A549 (cell line): Measurements from ENCODE around the gene TMEM179. TPM values are rescaled to one million over a fixed set of nuclear protein-coding genes. Genes with fewer than 3 reads are reported as not detected.

Source experiments
- ATAC-seq, 2 experiments: fragments of 200-7000 bp in 1 of 2; fragments of >200 bp in 1 of 2; cut with Nextera tagmentation in 1 of 2; cut with Tn5 transposase in 1 of 2; 3 replicates each; pipeline versions ENCODE4 v1.8.0 to v1.9.1; 2018 to 2020; ENCODE audit warnings: mild to moderate bottlenecking in 1 of 2, moderate library complexity in 1 of 2
- CTCF ChIA-PET: fragments of 300-600 bp; sonication (Branson Sonifier 250); formaldehyde crosslinking; extraction: SDS; loops from one replicate; lab custom pipeline; 2021; ENCODE audit warnings: antibody characterized with exemption, inconsistent platforms; lab: Yijun Ruan, JAX
- POLR2A ChIA-PET: fragments of 350-600 bp; formaldehyde crosslinking; extraction: SDS; loops from one replicate; lab custom pipeline; 2021; ENCODE audit warnings: antibody characterized with exemption, inconsistent platforms; lab: Yijun Ruan, JAX
- DNase-seq, 2 experiments: peaks; one replicate each; pipeline versions ENCODE4 v3.0.0 to v3.0.0-alpha.2; 2011 to 2016; ENCODE audit warnings: low read depth in 1 of 2, low spot score in 1 of 2
- FAIRE-seq: peaks from 2 replicates; lab custom pipeline; 2011; peaks lifted over from hg19 to GRCh38; lab: Jason Lieb, UNC
- H3K27ac ChIP-seq, 2 experiments: fragments of >200 bp; sonication (Bioruptor Twin); formaldehyde crosslinking; 3 replicates each; pipeline ENCODE4 v1.5.1; 2016 to 2017
- H3K4me1 ChIP-seq: fragments of >200 bp; sonication (Bioruptor Twin); formaldehyde crosslinking; 3 replicates; pipeline ENCODE4 v1.6.1; 2016
- H3K4me2 ChIP-seq: fragments of >200 bp; sonication (Bioruptor Twin); formaldehyde crosslinking; 3 replicates; pipeline ENCODE4 v1.6.1; 2016
- H3K4me3 ChIP-seq: fragments of >200 bp; sonication (Bioruptor Twin); formaldehyde crosslinking; 3 replicates; pipeline ENCODE4 v1.5.1; 2016
- H3K9me3 ChIP-seq: fragments of >200 bp; sonication (Bioruptor Twin); formaldehyde crosslinking; 3 replicates; pipeline ENCODE4 v1.6.1; 2016
- CBX8 ChIP-seq: fragments of 200-600 bp; sonication (generic); IDR thresholded peaks from 2 replicates; pipeline ENCODE4 v1.6.1; 2016
- CEBPB ChIP-seq, 2 experiments: fragments of >200 bp in 1 of 2; sonication (Bioruptor Twin) in 1 of 2; formaldehyde crosslinking in 1 of 2; IDR thresholded peaks; 2 replicates each; pipeline ENCODE4 v1.6.1; 2012 to 2016
- EHF ChIP-seq: fragments of 250-450 bp; sonication (Bioruptor Pico); IDR thresholded peaks from 2 replicates; pipeline ENCODE4 v1.5.0; 2020; ENCODE audit warnings: mild to moderate bottlenecking
- EP300 ChIP-seq, 2 experiments: fragments of >200 bp; sonication (Bioruptor Twin); formaldehyde crosslinking; IDR thresholded peaks; 2 replicates in 1 of 2; 3 replicates in 1 of 2; pipeline ENCODE4 v1.6.1; 2016 to 2017
- FOSB ChIP-seq: fragments of 250-450 bp; sonication (Bioruptor Pico); IDR thresholded peaks from 2 replicates; pipeline ENCODE4 v1.5.0; 2020; ENCODE audit warnings: mild to moderate bottlenecking, moderate library complexity
- FOSL2 ChIP-seq, 2 experiments: fragments of 450-650 bp in 1 of 2; fragments of >200 bp in 1 of 2; sonication (Bioruptor Twin) in 1 of 2; formaldehyde crosslinking; IDR thresholded peaks; 2 replicates each; pipeline versions ENCODE4 v1.5.0 to v1.6.1; 2016 to 2020; ENCODE audit warnings: mild to moderate bottlenecking in 1 of 2, moderate library complexity in 1 of 2
- FOXS1 ChIP-seq: fragments of 250-450 bp; sonication (Bioruptor Pico); IDR thresholded peaks from 2 replicates; pipeline ENCODE4 v1.5.0; 2020; ENCODE audit warnings: mild to moderate bottlenecking, moderate library complexity
- HOXA7 ChIP-seq: fragments of 250-450 bp; sonication (Bioruptor Pico); IDR thresholded peaks from 2 replicates; pipeline ENCODE4 v1.5.0; 2020; ENCODE audit warnings: mild to moderate bottlenecking, moderate library complexity
- JUN ChIP-seq, 2 experiments: fragments of >200 bp; sonication (Bioruptor Twin); formaldehyde crosslinking; IDR thresholded peaks; 2 replicates in 1 of 2; 3 replicates in 1 of 2; pipeline ENCODE4 v1.6.1; 2016 to 2017
- JUNB ChIP-seq: fragments of >200 bp; sonication (Bioruptor Twin); formaldehyde crosslinking; IDR thresholded peaks from 2 replicates; pipeline ENCODE4 v1.6.1; 2016
- MAX ChIP-seq: IDR thresholded peaks from 2 replicates; pipeline ENCODE4 v1.6.1; 2012
- MAZ ChIP-seq: fragments of 150-350 bp; IDR thresholded peaks from 2 replicates; pipeline ENCODE4 v1.6.1; 2014; ENCODE audit warnings: antibody characterized with exemption, low read depth, low read length, borderline replicate concordance
- NFE2L2 ChIP-seq: fragments of 150-350 bp; conservative IDR thresholded peaks from 2 replicates; pipeline ENCODE4 v1.6.1; 2014; ENCODE audit warnings: low read length
- NPAS2 ChIP-seq: fragments of 250-450 bp; sonication (Bioruptor Pico); IDR thresholded peaks from 2 replicates; pipeline ENCODE4 v1.8.0; 2022; ENCODE audit warnings: mild to moderate bottlenecking, moderate library complexity, borderline replicate concordance
- NR3C1 ChIP-seq: fragments of >200 bp; sonication (Bioruptor Twin); formaldehyde crosslinking; IDR thresholded peaks from 3 replicates; pipeline ENCODE4 v1.6.1; 2017
- PHF8 ChIP-seq: fragments of 200-600 bp; sonication (generic); IDR thresholded peaks from 2 replicates; pipeline ENCODE4 v1.6.1; 2016; ENCODE audit warnings: low read depth, mild to moderate bottlenecking, antibody characterized with exemption, moderate library complexity, borderline replicate concordance
- RAD21 ChIP-seq, 2 experiments: fragments of >200 bp in 1 of 2; sonication (Bioruptor Twin) in 1 of 2; formaldehyde crosslinking in 1 of 2; IDR thresholded peaks in 1 of 2; conservative IDR thresholded peaks in 1 of 2; 2 replicates in 1 of 2; 3 replicates in 1 of 2; pipeline ENCODE4 v1.6.1; 2012 to 2018; ENCODE audit warnings: inconsistent platforms in 1 of 2
- RARB ChIP-seq: fragments of 250-450 bp; sonication (Bioruptor Pico); IDR thresholded peaks from 2 replicates; pipeline ENCODE4 v1.8.0; 2021; ENCODE audit warnings: mild to moderate bottlenecking, moderate library complexity
- REST ChIP-seq: fragments of 200-600 bp; sonication (generic); IDR thresholded peaks from 2 replicates; pipeline ENCODE4 v1.6.1; 2016; ENCODE audit warnings: antibody characterized with exemption, mild to moderate bottlenecking, moderate library complexity
- RFX5 ChIP-seq: fragments of 450-650 bp; IDR thresholded peaks from 2 replicates; pipeline ENCODE4 v1.7.1; 2014; ENCODE audit warnings: antibody characterized with exemption, mild to moderate bottlenecking, moderate library complexity
- RNF2 ChIP-seq: fragments of 200-600 bp; sonication (generic); IDR thresholded peaks from 2 replicates; pipeline ENCODE4 v1.6.1; 2016; ENCODE audit warnings: low read depth, mild to moderate bottlenecking, antibody characterized with exemption, moderate library complexity, borderline replicate concordance
- TFCP2L1 ChIP-seq: fragments of 250-450 bp; sonication (Bioruptor Pico); IDR thresholded peaks from 2 replicates; pipeline ENCODE4 v1.5.0; 2021; ENCODE audit warnings: mild to moderate bottlenecking
- TP53 ChIP-seq: fragments of 250-450 bp; sonication (Bioruptor Pico); IDR thresholded peaks from 2 replicates; pipeline ENCODE4 v1.5.0; 2021; ENCODE audit warnings: mild to moderate bottlenecking, moderate library complexity
- ZC3H11A ChIP-seq: fragments of 450-650 bp; IDR thresholded peaks from 2 replicates; pipeline ENCODE4 v1.6.1; 2014; ENCODE audit warnings: antibody characterized with exemption, mild to moderate bottlenecking
- ZNF302 ChIP-seq: fragments of 250-450 bp; sonication (Bioruptor Pico); IDR thresholded peaks from 2 replicates; pipeline ENCODE4 v1.9.0; 2021; ENCODE audit warnings: inconsistent platforms, mild to moderate bottlenecking, moderate library complexity
- WGBS: methylation state at CpG from one replicate; pipeline ENCODE4 v1.1.6; 2017; ENCODE audit errors: missing lambda C conversion rate; 5-methylcytosine and 5-hydroxymethylcytosine counted together
- polyA plus RNA-seq, 4 experiments: library from polyadenylated mRNA; depleted of rRNA in 3 of 4; stranded (reverse); fragments of >200 nt; fragmentation: RNase III in 1 of 4; extraction: RNeasy Plus Mini Kit Qiagen cat#74134 plus additional on column Dnase treatment in 1 of 4; gene quantifications; 2 replicates in 3 of 4; 3 replicates in 1 of 4; pipeline ENCODE4 v1.2.3, GENCODE V29; 2011 to 2017
- TF ChIP-seq, protein P1 (sequence below): fragments of >200 bp; sonication (Bioruptor Twin); formaldehyde crosslinking; IDR thresholded peaks from 3 replicates; pipeline ENCODE4 v1.5.1; 2016
- TF ChIP-seq, protein P2 (sequence below): IDR thresholded peaks from 2 replicates; pipeline ENCODE4 v1.6.1; 2012

The TMEM179 gene
- polyA plus RNA-seq, 2 of the 4 experiments (the other 2 are of a cell fraction), result 0.63 TPM; not detected in 1

DNA sequence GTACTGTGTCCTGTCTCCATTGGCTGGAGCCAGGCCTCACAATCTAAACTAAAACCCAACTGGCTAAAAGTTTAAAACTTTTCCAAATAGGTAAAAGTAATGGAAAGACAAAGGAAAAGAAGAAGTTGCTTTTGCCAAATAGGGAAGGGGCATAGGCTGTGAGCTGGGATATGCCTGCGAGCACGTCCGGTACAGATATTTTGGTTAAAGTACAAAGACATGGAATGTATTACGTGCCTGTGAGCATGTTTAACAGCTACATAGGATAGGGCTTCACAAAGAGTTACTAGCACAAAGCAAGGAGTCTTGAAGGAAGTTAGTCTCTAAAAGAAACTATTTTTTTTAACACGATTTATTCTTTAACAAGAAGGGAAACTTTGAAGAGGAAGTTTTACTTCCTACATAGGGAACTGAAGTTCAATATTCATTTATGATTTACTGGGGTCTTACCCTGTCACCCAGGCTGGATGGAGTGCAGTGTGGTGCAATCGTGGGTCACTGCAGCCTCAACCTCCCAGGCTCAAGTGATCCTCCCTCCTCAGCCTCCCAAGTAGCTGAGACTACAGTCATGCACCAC lies 43.0 kb upstream of the TMEM179 start:
- Histone ChIP-seq H3K4me3 (no peak overlapping the region), H3K27ac (no peak overlapping the region), H3K4me1 (peaks cover 5% of the 10 kb centered on the region; the same call in 2 of the 3 replicates), H3K4me2 (no peak overlapping the region), H3K9me3 (peaks cover 11% of the 10 kb centered on the region; the same call in 2 of the 3 replicates)
- FAIRE-seq (no peak), DNase-seq (no peak), ATAC-seq (no peak)
- 68% methylated on average over 6 of the region's 6 CpGs for WGBS
- ChIA-PET CTCF (interaction anchor here (1.4 to 2.9 kb wide), 4 partner anchors 18 to 553 kb away, joined by 4 to 15 read pairs (median 6); no protein-coding TSS in a partner anchor), POLR2A (no interaction called here)
- no peak for TF ChIP-seq RARB (CRISPR knock-in tag)
- no peak for TF ChIP-seq EP300 (IDR thresholded peaks at IDR 0.05)
- TF ChIP-seq RNF2, result no peak
- no peak for TF ChIP-seq JUN (IDR thresholded peaks at IDR 0.05)
- TF ChIP-seq NR3C1, result no peak
- TF ChIP-seq FOSL2 (IDR thresholded peaks at IDR 0.05), result no peak
- TF ChIP-seq FOSL2 (CRISPR knock-in tag; IDR thresholded peaks at IDR 0.05), result no peak
- TF ChIP-seq REST, result no peak
- TF ChIP-seq RAD21 (conservative IDR thresholded peaks at IDR 0.05 in 1 of 2, IDR thresholded peaks at IDR 0.05 in 1 of 2), result no peak
- TF ChIP-seq, protein P1, sequence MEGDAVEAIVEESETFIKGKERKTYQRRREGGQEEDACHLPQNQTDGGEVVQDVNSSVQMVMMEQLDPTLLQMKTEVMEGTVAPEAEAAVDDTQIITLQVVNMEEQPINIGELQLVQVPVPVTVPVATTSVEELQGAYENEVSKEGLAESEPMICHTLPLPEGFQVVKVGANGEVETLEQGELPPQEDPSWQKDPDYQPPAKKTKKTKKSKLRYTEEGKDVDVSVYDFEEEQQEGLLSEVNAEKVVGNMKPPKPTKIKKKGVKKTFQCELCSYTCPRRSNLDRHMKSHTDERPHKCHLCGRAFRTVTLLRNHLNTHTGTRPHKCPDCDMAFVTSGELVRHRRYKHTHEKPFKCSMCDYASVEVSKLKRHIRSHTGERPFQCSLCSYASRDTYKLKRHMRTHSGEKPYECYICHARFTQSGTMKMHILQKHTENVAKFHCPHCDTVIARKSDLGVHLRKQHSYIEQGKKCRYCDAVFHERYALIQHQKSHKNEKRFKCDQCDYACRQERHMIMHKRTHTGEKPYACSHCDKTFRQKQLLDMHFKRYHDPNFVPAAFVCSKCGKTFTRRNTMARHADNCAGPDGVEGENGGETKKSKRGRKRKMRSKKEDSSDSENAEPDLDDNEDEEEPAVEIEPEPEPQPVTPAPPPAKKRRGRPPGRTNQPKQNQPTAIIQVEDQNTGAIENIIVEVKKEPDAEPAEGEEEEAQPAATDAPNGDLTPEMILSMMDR, result no peak
- TF ChIP-seq CEBPB (IDR thresholded peaks at IDR 0.05), result no peak
- TF ChIP-seq FOXS1 (CRISPR knock-in tag), result no peak
- TF ChIP-seq ZC3H11A, result no peak
- no peak for TF ChIP-seq HOXA7 (CRISPR knock-in tag)
- no peak for TF ChIP-seq NPAS2

- POLR2A ChIA-PET, result no interaction called here
- ATAC-seq, result no peak
- WGBS, result 66% methylated on average over 11 of the region's 11 CpGs
- H3K27ac ChIP-seq, result no peak overlapping the region
- TF ChIP-seq PHF8 (no peak), HOXA7 (CRISPR knock-in tag) (no peak), RNF2 (no peak), CBX8 (no peak), RFX5 (no peak), NFE2L2 (no peak), JUNB (no peak), ZNF302 (CRISPR knock-in tag) (no peak), MAZ (no peak), CEBPB (IDR thresholded peaks at IDR 0.05) (no peak), RARB (CRISPR knock-in tag) (no peak), EHF (CRISPR knock-in tag) (no peak), FOSB (CRISPR knock-in tag) (no peak), NPAS2 (no peak), TFCP2L1 (CRISPR knock-in tag) (no peak), TP53 (CRISPR knock-in tag) (no peak), MAX (no peak), ZC3H11A (no peak)
- TF ChIP-seq, protein P2, sequence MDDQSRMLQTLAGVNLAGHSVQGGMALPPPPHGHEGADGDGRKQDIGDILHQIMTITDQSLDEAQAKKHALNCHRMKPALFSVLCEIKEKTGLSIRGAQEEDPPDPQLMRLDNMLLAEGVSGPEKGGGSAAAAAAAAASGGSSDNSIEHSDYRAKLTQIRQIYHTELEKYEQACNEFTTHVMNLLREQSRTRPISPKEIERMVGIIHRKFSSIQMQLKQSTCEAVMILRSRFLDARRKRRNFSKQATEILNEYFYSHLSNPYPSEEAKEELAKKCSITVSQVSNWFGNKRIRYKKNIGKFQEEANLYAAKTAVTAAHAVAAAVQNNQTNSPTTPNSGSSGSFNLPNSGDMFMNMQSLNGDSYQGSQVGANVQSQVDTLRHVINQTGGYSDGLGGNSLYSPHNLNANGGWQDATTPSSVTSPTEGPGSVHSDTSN, result no peak
- TF ChIP-seq, all 56 proteins: peak for 0
- no peak for FAIRE-seq
- no peak overlapping the region for H3K4me2 ChIP-seq
- H3K9me3 ChIP-seq, result 0 out of 3 replicates have a peak, but pooled peaks cover 6% of the 10 kb centered on the region
- CTCF ChIA-PET, result interaction anchor here (1.5 to 6.3 kb wide), 2 partner anchors 53 to 567 kb away, joined by 4 to 45 read pairs; no protein-coding TSS in a partner anchor
- no peak for DNase-seq
- H3K4me3 ChIP-seq, result no peak overlapping the region
- H3K4me1 ChIP-seq, result peaks cover 4% of the 10 kb centered on the region; the same call in 1 of the 3 replicates
Observed at GRCh38 chr14:104644656-104645378, 40.2 kb upstream of the TMEM179 start.
